Left colon (tissue), 2 donors: ENCODE results near the gene NFE2L2. TPM values are rescaled to one million over a fixed set of nuclear protein-coding genes. Genes with fewer than 3 reads are reported as not detected.
"Not testable (repeated sequence)": the region's sequence is repeated elsewhere in the genome, so short reads cannot be mapped to it uniquely, and the experiment has no call there.

Experiments used
- ATAC-seq: fragments of 200-7000 bp; cut with Tn5 transposase; one replicate; pipeline ENCODE4 v1.9.1; 2020; ENCODE audit warnings: mild to moderate bottlenecking, moderate library complexity
- DNase-seq, 2 donors: peaks; one replicate each; pipeline ENCODE4 v3.0.0-alpha.2; 2020
- intact Hi-C, 2 donors: fragments of 100-400 bp; cut with DNase I in 1 of 2; cut with micrococcal nuclease in 1 of 2; formaldehyde crosslinking; loops; one replicate each; pipeline versions ENCODE4 v1.11.2 to v1.14.0; 2022; cut with DNase I, micrococcal nuclease
- long read RNA-seq: library from polyadenylated mRNA; unstranded; transcript quantifications from one replicate; pipeline ENCODE4 v2.0.0, GENCODE V29; 2021
- total RNA-seq, 2 donors: library from RNA; stranded (reverse); fragmentation: NEBNext Ultra II Directional; extraction: Animal tissue kit (Norgen Biotek cat#: 25700); gene quantifications; one replicate each; pipeline ENCODE4 v1.2.1, GENCODE V29; 2021
- donor health status: DM: no; HTN: no; CAD: no.
- donor health status: DM: yes; HTN: yes; CAD: no.

NFE2L2 gene
- 10 to 100 TPM; 73.1 to 94.1 TPM for total RNA-seq
- long read RNA-seq, transcript NFE2L2-201 (5 exons, 2,853 nt), result major isoform, 137 of 166 reads
- long read RNA-seq, transcript NFE2L2-202 (5 exons, 2,651 nt), result minor isoform, 9 of 166 reads
- long read RNA-seq, partial matches to known transcripts, result 5 of 166 reads
- long read RNA-seq, other reads (novel, unspliced or antisense), result 14 of 166 reads

- ATAC-seq (peak; percentile 74), DNase-seq (peak; percentile 92 to 94)
- intact Hi-C loops, result loop anchor here in 1 of 2 donors (10.0 kb wide), 2 partner anchors 50 to 100 kb away; partner anchors contain the start of gene HNRNPA3
These were observed at the start of gene NFE2L2 for GRCh38 chr2:177264693-177265587. Gene NFE2L2 (minus strand): TSS chr2:177264727. CDS start chr2:177264576, 151 bp downstream.

GRCh38 chr2:177314194-177314593 is 49.7 kb upstream of the NFE2L2 start:
- ATAC-seq (no peak), DNase-seq (no peak)
- intact Hi-C loops, result no loop called here

- ATAC-seq, result no peak
- DNase-seq, result no peak
- intact Hi-C loops, result no loop called here
These were observed 48.7 kb upstream of the NFE2L2 start for GRCh38 chr2:177313162-177313781.

- DNase-seq, result no peak
- intact Hi-C loops, result no loop called here
- ATAC-seq, result no peak
These were observed 48.0 kb upstream of the NFE2L2 start for GRCh38 chr2:177312562-177312961.

GRCh38 chr2:177309672-177310309 is 45.3 kb upstream of the NFE2L2 start:
- intact Hi-C loops, ATAC-seq, DNase-seq: not testable (repeated sequence)

- intact Hi-C loops, result no loop called here
- no peak for ATAC-seq
- no peak for DNase-seq
These were observed 42.0 kb upstream of the NFE2L2 start for GRCh38 chr2:177306550-177306949.

GRCh38 chr2:177303939-177304338 is 39.4 kb upstream of the NFE2L2 start:
- ATAC-seq (no peak), DNase-seq (no peak)
- intact Hi-C loops, result no loop called here

GRCh38 chr2:177302552-177302951 is 38.0 kb upstream of the NFE2L2 start:
- DNase-seq (no peak), ATAC-seq (no peak)
- intact Hi-C loops, result no loop called here

GRCh38 chr2:177298191-177298590 is 33.7 kb upstream of the NFE2L2 start:
- ATAC-seq (no peak), DNase-seq (no peak)
- intact Hi-C loops, result loop anchor here in 1 of 2 donors (10.0 kb wide), 1 partner anchor 133 kb away; no protein-coding TSS in a partner anchor

- intact Hi-C loops, result loop anchor here in 1 of 2 donors (10.0 kb wide), 1 partner anchor 131 kb away; no protein-coding TSS in a partner anchor
- peak; percentile 70 for ATAC-seq
- no peak for DNase-seq
These were observed 31.5 kb upstream of the NFE2L2 start for GRCh38 chr2:177296040-177296439.

GRCh38 chr2:177295484-177295883 is 31.0 kb upstream of the NFE2L2 start:
- DNase-seq (no peak), ATAC-seq (peak; percentile 29)
- intact Hi-C loops, result loop anchor here in 1 of 2 donors (10.0 kb wide), 1 partner anchor 131 kb away; no protein-coding TSS in a partner anchor

- intact Hi-C loops, result loop anchor here in 1 of 2 donors (10.0 kb wide), 1 partner anchor 127 kb away; no protein-coding TSS in a partner anchor
- DNase-seq, result no peak
- ATAC-seq, result no peak
These were observed 27.2 kb upstream of the NFE2L2 start for GRCh38 chr2:177291701-177292100.

GRCh38 chr2:177289824-177290628 is 25.5 kb upstream of the NFE2L2 start:
- intact Hi-C loops, result loop anchor here in 1 of 2 donors (10.0 kb wide), 1 partner anchor 125 kb away; no protein-coding TSS in a partner anchor
- DNase-seq (no peak), ATAC-seq (no peak)

GRCh38 chr2:177287814-177288213 is 23.3 kb upstream of the NFE2L2 start:
- ATAC-seq, result no peak
- intact Hi-C loops, result no loop called here

GRCh38 chr2:177285892-177286715 is 21.6 kb upstream of the NFE2L2 start:
- ATAC-seq (no peak), DNase-seq (no peak)

More at GRCh38 chr2:177287814-177288213, 23.3 kb upstream of the NFE2L2 start:
- no peak for DNase-seq

GRCh38 chr2:177284531-177284930 is 20.0 kb upstream of the NFE2L2 start:
- DNase-seq, result no peak
- intact Hi-C loops, result no loop called here
- no peak for ATAC-seq

More at GRCh38 chr2:177285892-177286715, 21.6 kb upstream of the NFE2L2 start:
- intact Hi-C loops, result no loop called here

GRCh38 chr2:177283906-177284305 is 19.4 kb upstream of the NFE2L2 start:
- intact Hi-C loops, result no loop called here
- DNase-seq, result no peak
- no peak for ATAC-seq
